Calu3 (cell line): ENCODE results near the gene MLLT1. TPM values are rescaled to one million over a fixed set of nuclear protein-coding genes. Genes with fewer than 3 reads are reported as not detected.

Source experiments
- BruUV-seq: library from RNA; stranded (reverse); fragments of 400-500 nt; replicated peaks from 2 replicates; lab custom pipeline; 2021; lab: Mats Ljungman, UMichigan
- CTCF ChIA-PET: fragments of 300-600 bp; sonication (Branson Sonifier 250); formaldehyde crosslinking; loops from one replicate; lab custom pipeline; 2022; ENCODE audit warnings: antibody characterized with exemption; lab: Charles Lee
- DNase-seq: peaks from one replicate; pipeline ENCODE4 v3.0.0; 2022
- H3K27ac Mint-ChIP-seq: one replicate; pipeline ENCODE4 v1.8.0; 2022; ENCODE audit warnings: mixed read lengths; ENCODE audit not compliant: unreplicated experiment
- H3K27me3 Mint-ChIP-seq: one replicate; pipeline ENCODE4 v1.8.0; 2022; ENCODE audit warnings: mixed read lengths; ENCODE audit not compliant: unreplicated experiment
- H3K36me3 Mint-ChIP-seq: one replicate; pipeline ENCODE4 v1.8.0; 2022; ENCODE audit warnings: mild to moderate bottlenecking, moderate library complexity, mixed read lengths; ENCODE audit not compliant: insufficient read depth, unreplicated experiment
- H3K4me1 Mint-ChIP-seq: one replicate; pipeline ENCODE4 v1.8.0; 2022; ENCODE audit warnings: mild to moderate bottlenecking, low read depth, mixed read lengths; ENCODE audit not compliant: unreplicated experiment
- H3K4me3 Mint-ChIP-seq: one replicate; pipeline ENCODE4 v1.8.0; 2022; ENCODE audit warnings: mild to moderate bottlenecking, low read depth, moderate library complexity, mixed read lengths; ENCODE audit not compliant: unreplicated experiment
- H3K9me3 Mint-ChIP-seq: one replicate; pipeline ENCODE4 v1.8.0; 2022; ENCODE audit warnings: low read depth, mixed read lengths; ENCODE audit not compliant: unreplicated experiment
- intact Hi-C: fragments of 100-400 bp; cut with micrococcal nuclease; formaldehyde crosslinking; loops from one replicate; pipeline ENCODE4 v1.10.0; 2022; ENCODE audit not compliant: unreplicated experiment
- total RNA-seq: library from RNA; stranded (reverse); gene quantifications from 2 replicates; pipeline ENCODE4 v1.2.3, GENCODE V29; 2022
- TF ChIP-seq, protein P1 (sequence below): fragments of 200-600 bp; IDR thresholded peaks from one replicate; pipeline ENCODE4 v1.8.0; 2022; ENCODE audit warnings: antibody characterized with exemption; ENCODE audit not compliant: unreplicated experiment

The MLLT1 gene
- total RNA-seq, 1 experiment from 2014 or later = 49.8 TPM

DNA sequence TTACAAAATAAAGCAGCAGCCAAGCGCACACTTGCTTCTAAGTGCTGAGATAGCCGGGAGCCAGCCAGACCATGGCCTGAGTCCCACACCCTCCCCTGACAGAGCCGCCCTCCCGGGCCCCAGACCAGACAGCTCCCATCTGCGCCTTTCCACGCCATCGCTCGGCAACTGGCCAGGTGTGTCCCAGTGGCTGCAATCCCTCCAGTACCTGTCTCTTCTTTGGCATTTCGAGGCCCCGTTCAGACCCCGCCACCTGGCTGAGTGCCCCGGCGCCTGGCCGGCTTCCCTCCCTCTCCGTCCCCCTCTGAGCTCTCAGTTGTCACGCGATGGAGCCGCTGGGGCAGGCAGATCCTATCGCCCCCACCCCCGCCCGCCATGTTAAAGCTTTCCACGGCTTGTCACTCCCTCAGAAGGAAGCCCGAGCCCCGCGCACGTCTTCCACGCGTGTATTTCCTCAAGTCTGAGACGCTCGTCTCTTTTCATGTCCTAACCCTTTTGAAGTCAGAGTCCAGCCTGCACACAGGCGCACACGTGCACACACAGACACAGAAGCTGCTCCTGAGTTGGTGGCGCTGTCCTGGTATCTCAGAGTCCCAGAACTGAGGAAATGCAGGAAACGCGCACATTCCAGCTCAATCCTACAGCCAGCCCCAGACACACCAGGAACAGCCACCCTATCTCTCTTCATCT is 7.9 kb downstream of the MLLT1 start:
- Mint-ChIP-seq H3K27me3 (no peaks in the 10 kb centered on the region), H3K4me1 (peaks cover 17% of the 10 kb centered on the region), H3K27ac (no peak overlapping the region), H3K36me3 (peaks cover under 1% of the 10 kb centered on the region), H3K4me3 (no peak overlapping the region), H3K9me3 (no peaks in the 10 kb centered on the region)
- DNase-seq = no peak
- CTCF ChIA-PET = no interaction called here
- intact Hi-C loops = no loop called here
- TF ChIP-seq, protein P1, sequence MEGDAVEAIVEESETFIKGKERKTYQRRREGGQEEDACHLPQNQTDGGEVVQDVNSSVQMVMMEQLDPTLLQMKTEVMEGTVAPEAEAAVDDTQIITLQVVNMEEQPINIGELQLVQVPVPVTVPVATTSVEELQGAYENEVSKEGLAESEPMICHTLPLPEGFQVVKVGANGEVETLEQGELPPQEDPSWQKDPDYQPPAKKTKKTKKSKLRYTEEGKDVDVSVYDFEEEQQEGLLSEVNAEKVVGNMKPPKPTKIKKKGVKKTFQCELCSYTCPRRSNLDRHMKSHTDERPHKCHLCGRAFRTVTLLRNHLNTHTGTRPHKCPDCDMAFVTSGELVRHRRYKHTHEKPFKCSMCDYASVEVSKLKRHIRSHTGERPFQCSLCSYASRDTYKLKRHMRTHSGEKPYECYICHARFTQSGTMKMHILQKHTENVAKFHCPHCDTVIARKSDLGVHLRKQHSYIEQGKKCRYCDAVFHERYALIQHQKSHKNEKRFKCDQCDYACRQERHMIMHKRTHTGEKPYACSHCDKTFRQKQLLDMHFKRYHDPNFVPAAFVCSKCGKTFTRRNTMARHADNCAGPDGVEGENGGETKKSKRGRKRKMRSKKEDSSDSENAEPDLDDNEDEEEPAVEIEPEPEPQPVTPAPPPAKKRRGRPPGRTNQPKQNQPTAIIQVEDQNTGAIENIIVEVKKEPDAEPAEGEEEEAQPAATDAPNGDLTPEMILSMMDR = no peak
- no TSS peak for BruUV-seq

DNA sequence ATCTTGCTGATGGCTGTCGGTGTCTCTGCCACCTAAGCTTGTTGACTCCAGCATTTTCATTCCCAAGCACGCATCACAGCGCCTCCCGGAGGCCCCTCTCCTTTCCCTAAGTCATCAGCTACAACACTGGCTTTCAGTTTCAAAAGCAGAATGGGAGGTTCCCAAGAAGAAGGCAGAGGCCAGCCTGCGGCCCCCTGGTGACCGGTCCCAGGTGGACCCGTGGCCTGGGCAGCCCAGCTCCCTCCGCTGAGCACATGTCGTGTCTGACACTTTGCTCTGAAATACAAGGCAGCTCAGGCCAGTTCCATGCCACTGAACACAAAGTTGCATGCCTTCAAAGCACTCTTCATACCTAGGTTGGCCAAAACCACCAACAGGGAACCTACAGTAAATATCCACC is 8.5 kb downstream of the MLLT1 start:
- Mint-ChIP-seq H3K4me1 (peaks cover 17% of the 10 kb centered on the region), H3K27ac (no peak overlapping the region), H3K9me3 (no peaks in the 10 kb centered on the region), H3K27me3 (no peaks in the 10 kb centered on the region), H3K36me3 (peaks cover 5% of the 10 kb centered on the region), H3K4me3 (no peak overlapping the region)
- intact Hi-C loops = no loop called here
- CTCF ChIA-PET = no interaction called here
- DNase-seq = no peak
- TF ChIP-seq, protein P1 = no peak
- BruUV-seq = no TSS peak

DNA sequence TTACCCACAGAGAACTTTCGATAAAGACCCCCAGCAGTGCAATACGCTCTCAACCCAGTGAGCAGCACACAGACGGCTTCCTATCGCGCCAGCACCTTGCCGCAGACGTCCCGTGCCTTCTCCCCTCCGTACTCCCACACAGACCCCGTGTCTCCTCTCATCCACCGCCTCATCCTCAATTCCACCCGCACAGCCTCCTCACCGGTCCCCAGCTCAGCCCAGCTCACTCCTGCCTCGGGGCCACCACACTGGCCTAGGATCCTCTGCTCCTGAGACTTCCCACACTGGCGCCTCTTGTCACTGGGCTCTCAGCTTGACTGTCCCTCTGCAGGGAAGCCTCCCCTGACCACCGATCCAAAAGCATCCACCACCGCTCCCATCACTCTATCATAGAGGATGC is 9.0 kb downstream of the MLLT1 start:
- Mint-ChIP-seq H3K27me3 (no peaks in the 10 kb centered on the region), H3K4me3 (no peak overlapping the region), H3K36me3 (peaks cover 5% of the 10 kb centered on the region), H3K27ac (no peak overlapping the region), H3K9me3 (no peaks in the 10 kb centered on the region), H3K4me1 (peaks cover 17% of the 10 kb centered on the region)
- CTCF ChIA-PET = no interaction called here
- intact Hi-C loops = no loop called here
- TF ChIP-seq, protein P1 = no peak
- no TSS peak for BruUV-seq
- no peak for DNase-seq

DNA sequence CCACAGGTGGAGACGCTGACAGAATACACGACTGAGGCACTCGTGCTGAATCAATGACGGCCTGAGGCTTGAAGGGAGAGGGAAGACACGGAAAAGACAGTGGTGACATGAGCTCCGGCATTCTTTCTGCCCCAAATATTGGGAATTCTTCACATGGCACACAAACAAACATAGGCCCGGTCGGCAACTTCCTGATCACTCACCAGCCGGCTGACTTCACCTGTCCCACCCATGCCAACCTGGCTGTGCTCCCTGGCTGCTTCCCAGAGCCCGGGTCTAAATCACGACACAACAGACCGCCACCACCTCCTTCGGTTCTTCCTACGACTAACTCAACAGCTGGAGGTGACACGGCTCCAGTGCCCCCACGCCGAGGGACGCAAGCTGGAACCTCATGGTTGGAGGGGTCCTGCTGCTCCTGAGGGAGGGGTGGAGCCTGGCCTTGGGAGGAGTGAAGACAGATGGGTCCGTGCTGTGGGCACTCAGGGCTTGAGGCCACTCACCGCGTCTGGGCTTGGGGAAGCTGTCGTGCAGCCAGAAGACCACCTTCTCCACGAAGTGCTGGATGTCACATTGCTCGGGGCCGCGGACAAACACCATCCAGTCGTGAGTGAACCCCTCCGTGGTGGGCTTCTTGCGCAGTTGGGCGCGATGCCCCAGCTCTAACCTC is 9.6 kb downstream of the MLLT1 start:
- DNase-seq = no peak
- Mint-ChIP-seq H3K4me1 (peaks cover 17% of the 10 kb centered on the region), H3K36me3 (peaks cover 5% of the 10 kb centered on the region), H3K4me3 (no peak overlapping the region), H3K27ac (no peak overlapping the region), H3K27me3 (no peaks in the 10 kb centered on the region), H3K9me3 (no peaks in the 10 kb centered on the region)
- CTCF ChIA-PET = no interaction called here
- TF ChIP-seq, protein P1 = no peak
- intact Hi-C loops = no loop called here
- BruUV-seq = no TSS peak
